IPS-20b (cell line): ENCODE results near the gene PDE6H.
A peak's percentile ranks its signal among the peaks of the same experiment; 100 is the strongest.

Experiments
- H3K27ac ChIP-seq: one replicate; pipeline ENCODE4 v1.5.1; 2013; ENCODE audit warnings: low read length
- H3K27me3 ChIP-seq: 2 replicates; pipeline ENCODE4 v1.6.1; 2013; ENCODE audit warnings: mild to moderate bottlenecking, low read length, inconsistent platforms; ENCODE audit not compliant: insufficient read depth
- H3K36me3 ChIP-seq: 2 replicates; pipeline ENCODE4 v1.6.1; 2013; ENCODE audit warnings: low read depth, mild to moderate bottlenecking, inconsistent platforms, low read length, moderate library complexity; ENCODE audit not compliant: insufficient read depth
- H3K4me1 ChIP-seq: 2 replicates; pipeline ENCODE4 v1.6.1; 2013; ENCODE audit warnings: mild to moderate bottlenecking, control low read depth, inconsistent platforms, low read length, moderate library complexity; ENCODE audit not compliant: insufficient read depth
- H3K4me3 ChIP-seq: 2 replicates; pipeline ENCODE4 v1.5.1; 2013; ENCODE audit warnings: mild to moderate bottlenecking, low read length, inconsistent platforms
- H3K9ac ChIP-seq: 2 replicates; pipeline ENCODE4 v1.6.1; 2013; ENCODE audit warnings: low read depth, mild to moderate bottlenecking, inconsistent platforms, low read length, moderate library complexity
- H3K9me3 ChIP-seq: 2 replicates; pipeline ENCODE4 v1.6.1; 2013; ENCODE audit warnings: mild to moderate bottlenecking, low read depth, low read length, inconsistent platforms; ENCODE audit not compliant: insufficient read depth

Gene PDE6H

GRCh38 chr12:14972816-14973215 lies at the start of gene PDE6H:
TSS of gene PDE6H (plus strand) at chr12:14973042. CDS start at chr12:14978013, 4,971 bp downstream.
- no peak within 1 kb of the TSS for H3K9ac ChIP-seq
- no peak within 1 kb of the TSS for H3K27ac ChIP-seq
- H3K27me3 ChIP-seq, result no peaks in the 10 kb centered on the region
- no peaks in the 10 kb centered on the region for H3K4me1 ChIP-seq
- no peak within 1 kb of the TSS for H3K4me3 ChIP-seq
- no peaks in the 10 kb centered on the region for H3K36me3 ChIP-seq
- H3K9me3 ChIP-seq, result no peaks in the 10 kb centered on the region

GRCh38 chr12:14923944-14924343 lies 48.9 kb upstream of the PDE6H start:
- Histone ChIP-seq H3K9me3 (no peaks in the 10 kb centered on the region), H3K27ac (no peak overlapping the region), H3K9ac (no peak overlapping the region), H3K4me3 (no peak overlapping the region), H3K36me3 (no peaks in the 10 kb centered on the region), H3K27me3 (no peaks in the 10 kb centered on the region), H3K4me1 (peaks cover 5% of the 10 kb centered on the region)

GRCh38 chr12:14924541-14924940 lies 48.3 kb upstream of the PDE6H start:
- H3K27me3 ChIP-seq, result no peaks in the 10 kb centered on the region
- H3K36me3 ChIP-seq, result no peaks in the 10 kb centered on the region
- no peak overlapping the region for H3K27ac ChIP-seq
- peaks cover 8% of the 10 kb centered on the region for H3K4me1 ChIP-seq
- no peak overlapping the region for H3K4me3 ChIP-seq
- no peaks in the 10 kb centered on the region for H3K9me3 ChIP-seq
- no peak overlapping the region for H3K9ac ChIP-seq

- Histone ChIP-seq H3K27ac (no peak overlapping the region), H3K9ac (no peak overlapping the region), H3K9me3 (no peaks in the 10 kb centered on the region), H3K4me3 (no peak overlapping the region), H3K4me1 (peaks cover 8% of the 10 kb centered on the region), H3K36me3 (no peaks in the 10 kb centered on the region), H3K27me3 (no peaks in the 10 kb centered on the region)
These were observed 45.6 kb upstream of the PDE6H start for GRCh38 chr12:14927267-14927666.

GRCh38 chr12:14928931-14929330 lies 43.9 kb upstream of the PDE6H start:
- H3K9ac ChIP-seq, result no peak overlapping the region
- H3K9me3 ChIP-seq, result no peaks in the 10 kb centered on the region
- peaks cover 8% of the 10 kb centered on the region for H3K4me1 ChIP-seq
- no peaks in the 10 kb centered on the region for H3K27me3 ChIP-seq
- peak overlapping the region; percentile 29; the same call in 1 of the 2 replicates for H3K4me3 ChIP-seq
- no peak overlapping the region for H3K27ac ChIP-seq
- no peaks in the 10 kb centered on the region for H3K36me3 ChIP-seq

- no peaks in the 10 kb centered on the region for H3K9me3 ChIP-seq
- no peaks in the 10 kb centered on the region for H3K36me3 ChIP-seq
- H3K27ac ChIP-seq, result no peak overlapping the region
- H3K27me3 ChIP-seq, result no peaks in the 10 kb centered on the region
- no peak overlapping the region for H3K4me3 ChIP-seq
- no peak overlapping the region for H3K9ac ChIP-seq
- peaks cover 8% of the 10 kb centered on the region for H3K4me1 ChIP-seq
These were observed 42.5 kb upstream of the PDE6H start for GRCh38 chr12:14930299-14930698.

- Histone ChIP-seq H3K36me3 (no peaks in the 10 kb centered on the region), H3K9ac (no peak overlapping the region), H3K9me3 (no peaks in the 10 kb centered on the region), H3K27me3 (no peaks in the 10 kb centered on the region), H3K4me1 (peaks cover 8% of the 10 kb centered on the region), H3K27ac (no peak overlapping the region), H3K4me3 (no peak overlapping the region)
These were observed 41.5 kb upstream of the PDE6H start for GRCh38 chr12:14931359-14931758.

GRCh38 chr12:14931791-14932560 lies 40.9 kb upstream of the PDE6H start:
- H3K27me3 ChIP-seq, result no peaks in the 10 kb centered on the region
- no peak overlapping the region for H3K4me3 ChIP-seq
- no peak overlapping the region for H3K9ac ChIP-seq
- H3K9me3 ChIP-seq, result no peaks in the 10 kb centered on the region
- peaks cover 8% of the 10 kb centered on the region for H3K4me1 ChIP-seq
- no peaks in the 10 kb centered on the region for H3K36me3 ChIP-seq
- H3K27ac ChIP-seq, result no peak overlapping the region

- Histone ChIP-seq H3K36me3 (no peaks in the 10 kb centered on the region), H3K27ac (no peak overlapping the region)
These were observed 38.3 kb upstream of the PDE6H start for GRCh38 chr12:14934511-14934910.

GRCh38 chr12:14935031-14935430 lies 37.8 kb upstream of the PDE6H start:
- Histone ChIP-seq H3K4me1 (no peaks in the 10 kb centered on the region), H3K9me3 (no peaks in the 10 kb centered on the region), H3K27me3 (no peaks in the 10 kb centered on the region), H3K4me3 (no peak overlapping the region), H3K36me3 (no peaks in the 10 kb centered on the region), H3K9ac (no peak overlapping the region), H3K27ac (no peak overlapping the region)

More at GRCh38 chr12:14934511-14934910, 38.3 kb upstream of the PDE6H start:
- Histone ChIP-seq H3K4me1 (no peaks in the 10 kb centered on the region), H3K4me3 (no peak overlapping the region), H3K9ac (no peak overlapping the region), H3K9me3 (no peaks in the 10 kb centered on the region), H3K27me3 (no peaks in the 10 kb centered on the region)

GRCh38 chr12:14936224-14936861 lies 36.5 kb upstream of the PDE6H start:
- H3K9me3 ChIP-seq, result no peaks in the 10 kb centered on the region
- no peaks in the 10 kb centered on the region for H3K36me3 ChIP-seq
- no peak overlapping the region for H3K27ac ChIP-seq
- no peaks in the 10 kb centered on the region for H3K4me1 ChIP-seq
- H3K4me3 ChIP-seq, result no peak overlapping the region
- H3K9ac ChIP-seq, result no peak overlapping the region
- no peaks in the 10 kb centered on the region for H3K27me3 ChIP-seq

GRCh38 chr12:14937014-14937413 lies 35.8 kb upstream of the PDE6H start:
- Histone ChIP-seq H3K9ac (no peak overlapping the region), H3K4me3 (no peak overlapping the region), H3K27me3 (no peaks in the 10 kb centered on the region), H3K9me3 (no peaks in the 10 kb centered on the region), H3K36me3 (no peaks in the 10 kb centered on the region), H3K4me1 (no peaks in the 10 kb centered on the region), H3K27ac (no peak overlapping the region)
